Measurements from ENCODE around the gene ASL.
A peak's percentile ranks its signal among the peaks of the same experiment; 100 is the strongest.
"Not testable (repeated sequence)": the region's sequence is repeated elsewhere in the genome, so short reads cannot be mapped to it uniquely, and the experiment has no call there.

ASL gene

GRCh38 chr7:66123175-66123528 lies 47.5 kb downstream of the ASL start:
- no peak for DNase-seq

DNA sequence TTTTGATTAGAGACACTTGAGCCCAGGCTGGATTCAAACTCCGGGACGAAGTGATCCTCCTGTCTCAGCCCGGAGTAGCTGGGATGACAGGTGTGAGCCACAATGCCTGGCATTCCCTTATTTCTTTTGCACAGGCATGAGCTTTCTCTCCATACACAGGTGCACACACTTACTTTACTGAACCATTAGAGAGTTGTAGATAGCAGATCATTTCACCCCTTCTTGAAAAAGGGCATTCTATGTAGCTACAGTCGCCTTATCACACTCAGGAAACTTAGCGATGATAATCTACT lies 48.9 kb downstream of the ASL start:
- not testable (repeated sequence) for DNase-seq

- DNase-seq: no peak
Observed at GRCh38 chr7:66125052-66125694, 49.6 kb downstream of the ASL start.

DNA sequence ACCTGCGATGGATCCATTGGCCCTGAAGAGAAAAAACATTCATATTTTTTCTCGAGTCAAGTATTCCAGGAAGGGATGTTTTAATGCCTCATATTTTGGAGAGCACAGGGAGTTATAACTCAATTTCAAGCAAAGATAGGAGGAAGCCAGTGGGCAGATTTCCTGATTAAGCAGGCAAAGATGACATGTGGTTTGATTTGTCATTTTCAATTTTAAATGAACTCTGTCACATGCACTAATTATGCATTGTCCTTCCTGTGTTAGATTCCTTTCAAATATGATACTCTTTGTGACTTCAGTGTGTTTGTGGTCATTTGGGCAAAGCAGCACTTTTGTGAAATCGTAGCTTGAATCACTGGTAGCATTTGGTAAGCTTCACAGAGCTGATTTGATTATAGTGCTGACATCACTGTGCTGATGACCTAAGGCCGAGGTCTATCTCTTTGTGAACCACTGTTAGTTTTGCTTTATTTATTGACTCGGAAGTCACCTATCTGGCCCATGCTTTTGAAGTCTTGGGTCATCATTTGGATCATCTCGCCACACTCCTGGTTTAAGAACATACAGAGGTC lies 50.2 kb downstream of the ASL start:
- not testable (repeated sequence) for DNase-seq

DNA sequence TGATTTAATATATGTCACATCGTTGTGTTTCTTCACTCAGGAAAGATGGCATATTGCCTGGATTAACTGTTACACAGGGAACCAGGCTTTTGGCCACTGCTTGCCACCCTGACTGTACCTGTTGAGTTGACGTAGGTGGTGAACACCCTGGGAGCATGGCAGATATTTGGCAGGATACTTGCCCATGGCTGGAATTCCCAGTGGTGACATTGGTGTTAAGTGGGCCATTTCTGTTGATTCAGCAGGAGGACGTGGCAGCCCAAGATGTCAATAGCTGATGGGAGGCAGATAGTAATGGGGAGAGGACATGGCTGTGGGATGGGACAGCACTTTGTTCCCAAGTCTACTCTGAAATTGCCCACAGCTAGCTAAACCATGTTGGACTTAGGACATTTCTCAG lies 51.6 kb downstream of the ASL start:
- DNase-seq: not testable (repeated sequence)

GRCh38 chr7:66138994-66139752 lies 63.6 kb downstream of the ASL start:
- no peak for DNase-seq

- peak; percentile 38 for DNase-seq
Observed at GRCh38 chr7:66140924-66141323, 65.3 kb downstream of the ASL start.

- DNase-seq: no peak
Observed at GRCh38 chr7:66142334-66142733, 66.7 kb downstream of the ASL start.

- no peak for DNase-seq
Observed at GRCh38 chr7:66142996-66143395, 67.4 kb downstream of the ASL start.

Data from kidney glomerular epithelial cell (primary cell).